LNCaP clone FGC (cell line): Measurements from ENCODE around the gene SLC45A1.
"Not testable (repeated sequence)": the region's sequence is repeated elsewhere in the genome, so short reads cannot be mapped to it uniquely, and the experiment has no call there.

Source experiments
- DNase-seq: peaks from one replicate; pipeline ENCODE4 v3.0.0-alpha.2; 2011; ENCODE audit warnings: low read depth
- H3K4me3 ChIP-seq: 2 replicates; pipeline ENCODE4 v1.5.1; 2011; ENCODE audit warnings: mild to moderate bottlenecking, low read depth, low read length, control low read depth
- TF ChIP-seq, protein P1 (sequence below): IDR thresholded peaks from 2 replicates; pipeline ENCODE4 v1.5.1; 2012; ENCODE audit warnings: mild to moderate bottlenecking; ENCODE audit not compliant: control insufficient read depth, insufficient read depth; ENCODE audit errors: extremely low read depth

The SLC45A1 gene

DNA sequence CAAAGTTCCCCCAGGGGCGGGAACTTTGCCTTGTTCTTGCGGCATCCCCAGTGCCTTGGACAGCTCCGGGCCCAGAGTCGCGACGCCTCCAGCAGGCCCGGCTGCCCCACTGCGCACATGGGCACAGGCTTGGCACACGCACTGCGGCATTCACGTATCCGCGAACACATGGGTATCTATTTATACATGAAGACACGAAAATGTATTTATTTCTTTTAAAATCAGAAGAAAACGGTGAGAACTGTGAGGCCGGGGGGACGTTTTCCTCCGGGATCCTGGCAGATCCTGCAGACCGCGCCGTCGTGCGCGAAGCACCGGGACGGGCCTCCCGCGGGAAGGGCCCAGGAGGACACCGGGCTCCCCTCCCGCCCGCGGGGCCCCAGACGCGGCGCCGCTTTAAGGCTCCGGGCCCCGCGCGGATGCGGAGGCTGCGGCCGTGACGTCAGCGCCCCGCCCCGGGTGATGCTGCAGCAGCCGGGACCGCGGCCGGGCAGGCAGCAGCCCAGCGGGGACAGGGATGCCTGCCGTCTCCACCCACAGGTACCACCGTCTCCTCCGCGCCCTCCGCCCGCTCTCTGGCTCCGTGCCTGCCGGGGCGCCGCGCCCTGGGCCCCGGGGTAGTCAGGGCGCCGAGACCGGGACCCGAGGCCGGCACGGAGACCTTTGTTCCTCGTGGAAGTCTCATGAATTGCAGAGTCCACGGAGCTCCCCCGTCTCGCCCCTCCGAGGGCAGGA, at the start of gene SLC45A1:
Gene SLC45A1 (plus strand): TSS at position 468 of the 735 bp plus-strand sequence. CDS start 6,216 bp downstream, outside the sequence.
- TF ChIP-seq, protein P1, sequence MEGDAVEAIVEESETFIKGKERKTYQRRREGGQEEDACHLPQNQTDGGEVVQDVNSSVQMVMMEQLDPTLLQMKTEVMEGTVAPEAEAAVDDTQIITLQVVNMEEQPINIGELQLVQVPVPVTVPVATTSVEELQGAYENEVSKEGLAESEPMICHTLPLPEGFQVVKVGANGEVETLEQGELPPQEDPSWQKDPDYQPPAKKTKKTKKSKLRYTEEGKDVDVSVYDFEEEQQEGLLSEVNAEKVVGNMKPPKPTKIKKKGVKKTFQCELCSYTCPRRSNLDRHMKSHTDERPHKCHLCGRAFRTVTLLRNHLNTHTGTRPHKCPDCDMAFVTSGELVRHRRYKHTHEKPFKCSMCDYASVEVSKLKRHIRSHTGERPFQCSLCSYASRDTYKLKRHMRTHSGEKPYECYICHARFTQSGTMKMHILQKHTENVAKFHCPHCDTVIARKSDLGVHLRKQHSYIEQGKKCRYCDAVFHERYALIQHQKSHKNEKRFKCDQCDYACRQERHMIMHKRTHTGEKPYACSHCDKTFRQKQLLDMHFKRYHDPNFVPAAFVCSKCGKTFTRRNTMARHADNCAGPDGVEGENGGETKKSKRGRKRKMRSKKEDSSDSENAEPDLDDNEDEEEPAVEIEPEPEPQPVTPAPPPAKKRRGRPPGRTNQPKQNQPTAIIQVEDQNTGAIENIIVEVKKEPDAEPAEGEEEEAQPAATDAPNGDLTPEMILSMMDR: no peak
- DNase-seq: no peak
- peak within 1 kb of the TSS; percentile 42 for H3K4me3 ChIP-seq

DNA sequence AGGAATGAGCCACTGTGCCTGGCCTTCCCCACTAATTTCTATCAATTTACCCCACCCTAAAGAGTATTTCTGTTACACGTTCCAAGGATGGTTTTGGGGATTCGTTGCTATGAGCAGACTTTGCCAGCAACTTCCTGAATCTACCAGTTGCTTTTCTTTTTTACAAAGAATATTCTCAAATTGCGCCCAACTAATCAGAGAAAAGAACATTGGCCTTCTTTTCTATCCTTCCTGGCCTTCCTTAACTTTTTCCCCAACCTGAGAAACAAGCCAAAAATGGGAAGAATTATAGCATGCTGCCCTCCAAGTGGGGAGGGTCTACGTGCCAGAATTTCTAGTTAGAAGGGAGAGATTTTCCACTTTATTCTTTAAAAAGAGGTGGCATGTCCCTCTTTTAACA, 44.9 kb upstream of the SLC45A1 start:
- TF ChIP-seq, protein P1: no peak

DNA sequence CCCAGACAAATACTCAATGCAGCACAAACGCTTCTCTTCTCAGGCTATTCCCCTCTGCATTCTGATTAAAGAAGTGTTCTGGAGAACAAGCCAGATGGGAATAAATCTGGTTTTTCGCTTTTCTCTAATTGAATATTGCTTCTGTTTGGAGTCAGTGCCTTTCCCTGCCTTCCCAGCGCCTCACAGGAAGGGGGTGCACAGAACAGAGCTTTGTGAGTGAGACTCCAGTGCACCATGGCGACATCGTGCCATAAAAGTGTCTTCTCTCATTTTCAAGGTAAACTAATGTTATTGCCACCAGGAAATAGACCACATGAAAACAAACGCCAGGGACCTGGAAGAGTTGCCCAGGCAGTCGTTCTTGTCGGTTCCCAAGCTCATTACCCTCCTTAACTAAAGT, 43.6 kb upstream of the SLC45A1 start:
- TF ChIP-seq, protein P1: no peak
- DNase-seq: no peak
- H3K4me3 ChIP-seq: no peak overlapping the region

More for the DNA sequence above, 44.9 kb upstream of the SLC45A1 start:
- no peak overlapping the region for H3K4me3 ChIP-seq
- DNase-seq: no peak

DNA sequence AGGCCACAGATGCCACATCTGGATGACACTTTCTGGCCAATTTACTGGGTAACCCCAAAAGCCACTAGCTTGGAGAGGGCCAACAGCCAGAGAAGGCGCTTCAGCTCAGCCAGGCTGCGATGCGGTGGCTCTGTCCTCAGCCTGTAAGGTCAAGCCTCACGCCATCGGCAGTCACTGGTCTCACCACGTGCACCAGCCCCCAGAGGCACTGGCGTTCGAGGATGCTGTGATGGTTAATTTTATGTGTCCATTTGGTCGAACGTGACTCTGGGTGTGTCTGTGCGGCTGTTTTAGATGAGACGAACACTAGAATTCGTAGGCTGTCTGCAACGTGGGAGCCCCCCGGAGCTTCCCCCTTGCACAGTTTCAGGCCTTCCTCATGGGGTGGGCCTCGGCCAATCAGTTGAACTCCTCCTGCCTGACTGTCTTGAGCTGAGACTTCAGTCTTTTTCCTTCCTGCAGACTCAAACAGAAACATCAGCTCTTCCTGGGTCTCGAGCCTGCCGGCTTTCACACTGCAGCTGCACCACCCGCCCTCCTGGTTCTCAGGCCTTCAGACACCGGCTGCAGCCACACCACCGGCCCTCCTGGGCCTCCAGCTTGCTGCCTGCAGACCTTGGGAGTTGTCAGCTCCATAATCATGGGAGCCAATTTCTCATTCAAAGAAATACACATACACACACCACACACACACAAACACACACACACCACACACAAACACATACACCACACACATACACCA, 41.6 kb upstream of the SLC45A1 start:
- TF ChIP-seq, protein P1: no peak
- H3K4me3 ChIP-seq: no peak overlapping the region
- DNase-seq: no peak

DNA sequence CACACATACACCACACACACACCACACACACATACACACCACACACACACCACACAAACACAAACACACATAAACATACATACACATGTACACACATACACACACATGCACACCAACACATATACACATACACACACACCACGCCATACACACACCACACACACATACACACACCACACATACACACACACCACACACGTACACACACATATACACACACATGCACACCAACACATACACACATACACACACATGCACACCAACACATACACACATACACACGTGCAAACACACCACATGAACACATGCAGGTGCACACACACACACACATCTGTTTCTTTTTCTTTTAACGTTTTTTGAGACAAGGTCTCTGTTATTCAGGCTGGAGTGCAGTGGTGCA, 41.0 kb upstream of the SLC45A1 start:
- H3K4me3 ChIP-seq: no peak overlapping the region
- TF ChIP-seq, protein P1: no peak
- DNase-seq: no peak

DNA sequence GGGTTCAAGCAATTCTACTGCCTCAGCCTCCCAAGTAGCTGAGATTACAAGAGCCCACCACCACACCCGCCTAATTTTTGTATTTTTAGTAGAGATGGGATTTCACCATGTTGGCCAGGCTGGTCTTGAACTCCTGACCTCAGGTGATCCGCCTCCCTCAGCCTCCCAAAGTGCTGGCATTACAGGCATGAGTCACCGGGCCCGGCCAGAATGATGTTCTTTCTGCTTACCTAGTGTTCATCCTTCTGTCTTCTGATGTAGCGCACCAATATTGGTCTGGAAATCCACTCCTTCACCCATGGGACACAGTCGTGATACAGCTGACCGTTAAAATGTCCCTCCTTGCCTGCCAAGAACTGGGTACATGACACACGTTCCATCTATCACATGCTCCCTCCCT, 39.2 kb upstream of the SLC45A1 start:
- DNase-seq, H3K4me3 ChIP-seq: not testable (repeated sequence)

DNA sequence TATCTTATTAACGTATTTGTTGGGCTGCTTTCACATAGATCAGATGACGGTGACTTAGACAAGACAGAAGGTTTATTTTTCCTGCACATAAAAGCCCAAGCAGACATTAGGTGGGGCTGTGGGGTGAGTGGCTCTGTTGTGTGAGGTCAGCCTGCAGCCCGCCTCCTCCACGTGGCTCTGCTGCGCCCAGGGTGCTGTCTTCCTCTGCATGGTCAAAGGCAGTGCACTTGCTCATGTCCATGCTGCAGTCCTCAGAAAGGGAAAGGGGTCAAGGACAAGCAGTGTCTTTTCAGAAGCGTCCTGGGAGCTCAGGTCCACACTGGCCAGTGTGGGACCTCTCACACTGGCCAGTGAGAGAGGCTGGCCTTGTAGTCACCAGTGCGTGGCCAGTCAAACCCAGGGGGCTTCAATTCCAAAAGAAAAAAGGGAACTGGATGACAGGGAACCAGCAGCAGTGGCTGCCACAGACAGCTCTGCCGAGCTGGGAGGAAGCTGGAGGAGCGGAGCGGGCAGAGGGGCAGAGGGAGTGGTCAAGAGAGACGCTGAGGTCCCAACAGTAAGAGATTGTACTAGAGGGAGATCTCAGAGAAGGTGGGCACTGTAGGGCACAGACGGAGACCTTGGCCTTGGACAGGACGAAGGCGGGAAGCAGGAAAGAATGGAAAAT, 35.9 kb upstream of the SLC45A1 start:
- H3K4me3 ChIP-seq: no peak overlapping the region
- no peak for DNase-seq
- TF ChIP-seq, protein P1: no peak
